NCI-H524 (cell line): ENCODE data around the gene PRAMEF20.

Experiments
- DNase-seq, 2 experiments: peaks; one replicate each; lab custom pipeline; 2025; lab: John Stamatoyannopoulos, UW

The PRAMEF20 gene

GRCh38 chr1:13462682-13463081, 52.4 kb downstream of the PRAMEF20 start:
- DNase-seq = no peak

DNA sequence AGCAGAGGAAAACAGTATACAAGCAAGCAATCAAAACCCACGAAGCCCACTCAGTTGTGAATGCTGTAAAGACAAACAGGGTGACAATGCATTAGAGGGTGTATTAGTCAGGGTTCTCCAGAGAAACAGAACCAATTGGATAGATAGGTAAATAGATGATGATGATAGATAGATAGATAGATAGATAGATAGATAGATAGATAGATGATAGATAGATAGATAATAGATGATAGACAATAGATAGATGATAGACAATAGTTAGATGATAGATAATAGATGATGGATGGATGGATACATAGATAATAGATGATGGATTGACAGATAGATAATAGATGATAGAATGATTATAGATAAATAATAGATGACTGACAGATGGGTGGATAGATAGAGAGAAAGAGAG, 55.3 kb downstream of the PRAMEF20 start:
- DNase-seq = no peak

- DNase-seq = peak; percentile 20 to 59
These were observed 59.1 kb downstream of the PRAMEF20 start for GRCh38 chr1:13469343-13469742.
